DMS79 (cell line): ENCODE results near the gene ARPP21.

Source experiments
- DNase-seq: peaks from one replicate; lab custom pipeline; 2025; lab: John Stamatoyannopoulos, UW

Gene ARPP21

GRCh38 chr3:35675621-35676020 lies 36.3 kb downstream of the ARPP21 start:
- DNase-seq: no peak

DNA sequence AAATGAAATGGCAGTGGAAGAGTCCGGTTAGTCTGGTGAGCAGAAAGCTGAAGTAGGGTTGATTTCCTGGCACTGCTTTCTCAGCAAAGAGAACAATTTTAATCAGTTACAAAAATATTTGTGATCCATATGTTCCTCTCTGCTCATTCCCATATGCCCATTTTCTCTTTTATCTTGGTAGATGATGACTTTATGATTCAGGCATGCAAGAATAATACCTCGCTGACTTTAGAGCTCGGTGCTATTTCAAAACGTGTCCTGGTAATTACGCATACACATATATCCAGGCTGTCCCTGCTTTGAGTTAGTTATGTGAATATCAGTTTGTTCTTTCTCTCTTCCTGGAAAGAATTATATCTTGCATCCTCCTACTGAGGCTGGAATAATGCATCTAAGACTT lies 38.5 kb downstream of the ARPP21 start:
- no peak for DNase-seq

DNA sequence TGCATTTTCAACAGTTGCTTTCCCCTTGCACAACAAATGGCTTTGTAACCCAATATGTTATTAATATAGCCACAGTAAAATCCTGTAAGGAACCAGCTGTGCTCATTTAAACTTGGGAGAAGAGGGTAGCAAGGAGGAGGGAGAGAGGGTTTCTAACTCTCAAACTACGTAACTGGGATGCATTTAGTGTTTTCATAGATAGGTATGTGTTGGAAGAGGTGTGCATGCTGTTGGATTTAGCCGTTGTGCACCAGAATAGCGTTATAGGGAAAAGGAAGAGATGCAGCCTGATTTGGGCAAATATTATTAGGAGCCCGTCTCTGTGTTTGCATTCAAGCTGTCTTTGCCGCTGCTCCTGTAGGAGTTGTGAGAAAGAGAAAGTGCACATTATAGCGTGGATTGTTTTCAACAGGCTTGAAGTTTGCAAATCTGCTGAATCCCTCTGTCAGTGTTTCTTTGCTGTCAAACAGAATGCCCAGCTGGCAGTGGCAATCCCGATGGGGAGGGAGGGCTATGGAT lies 39.4 kb downstream of the ARPP21 start:
- no peak for DNase-seq

GRCh38 chr3:35679409-35680080 lies 40.2 kb downstream of the ARPP21 start:
- no peak for DNase-seq

DNA sequence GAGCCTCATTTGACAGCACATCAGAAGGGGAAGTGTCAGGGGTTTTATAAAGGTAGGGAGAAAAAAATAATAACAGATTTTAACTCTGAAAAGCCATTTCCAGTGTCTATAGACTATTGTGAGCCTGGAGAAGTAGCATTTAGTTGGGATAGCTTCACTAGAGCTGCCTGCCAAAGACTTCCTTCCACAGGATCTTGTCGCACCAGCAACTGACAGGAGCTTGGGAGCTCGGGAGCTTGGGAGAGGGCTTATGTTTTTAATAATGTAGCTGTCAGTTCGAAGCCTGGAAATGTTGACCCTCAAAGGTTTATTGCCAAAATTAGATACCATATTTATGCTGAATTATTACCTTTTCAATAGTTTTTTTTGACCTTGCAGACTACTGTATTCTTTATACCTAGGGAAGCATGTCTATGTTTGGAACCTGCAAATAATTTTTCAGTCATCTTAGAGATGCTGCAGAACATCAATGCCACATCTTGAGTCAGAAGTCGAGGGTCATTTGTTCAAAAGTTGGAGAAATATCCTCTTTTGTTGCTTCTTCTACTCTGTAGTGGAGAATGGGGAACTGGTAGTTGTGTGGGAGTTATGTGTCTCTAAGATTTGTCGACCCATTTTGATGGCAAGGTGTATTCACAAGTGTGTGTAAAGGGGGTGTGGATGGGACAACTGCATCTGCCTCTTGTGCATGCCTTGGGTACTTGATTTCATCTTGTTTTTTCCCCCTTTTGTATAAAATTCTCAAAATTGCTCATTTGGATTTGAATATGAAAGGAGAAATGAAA lies 41.7 kb downstream of the ARPP21 start:
- no peak for DNase-seq

GRCh38 chr3:35685153-35685552 lies 45.8 kb downstream of the ARPP21 start:
- no peak for DNase-seq

DNA sequence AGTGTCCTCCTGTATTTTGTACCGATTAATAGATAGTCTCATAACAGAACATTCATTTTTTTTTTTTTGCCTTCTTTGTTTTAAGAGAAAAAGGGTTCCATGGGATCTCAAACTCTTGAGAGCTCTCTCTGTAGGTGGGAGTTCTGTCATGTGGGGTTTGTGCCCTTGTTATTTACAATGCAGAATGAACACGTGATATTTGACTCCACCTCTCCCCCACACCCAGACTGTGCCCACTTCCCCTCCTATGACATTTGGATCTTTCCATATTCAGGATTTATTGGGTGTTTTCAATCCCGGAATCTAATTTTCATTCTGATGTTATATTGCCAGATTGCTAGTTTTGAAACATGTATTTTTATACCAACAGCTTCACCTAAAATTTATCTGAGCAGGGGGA lies 49.5 kb downstream of the ARPP21 start:
- DNase-seq: no peak

DNA sequence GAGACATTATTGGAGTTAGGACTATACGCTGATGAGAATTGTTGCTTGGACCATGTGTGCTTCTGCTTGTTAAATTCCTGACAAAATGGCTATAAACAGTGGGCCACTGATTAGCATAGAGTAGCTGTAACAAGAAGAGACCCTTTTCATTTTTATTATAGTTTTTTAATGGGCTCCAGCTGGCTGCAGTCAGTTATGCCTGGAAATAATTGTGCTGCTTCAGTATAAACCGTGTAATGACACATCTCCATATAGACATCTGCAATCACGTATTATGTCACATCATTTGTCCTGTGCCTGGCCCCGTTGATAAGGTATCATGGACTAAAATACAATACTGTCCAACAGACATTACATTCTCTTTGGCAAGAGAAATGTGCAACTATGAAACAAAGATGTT lies 50.9 kb downstream of the ARPP21 start:
- no peak for DNase-seq

- DNase-seq: no peak
Observed at GRCh38 chr3:35705904-35706303, 66.6 kb downstream of the ARPP21 start.

DNA sequence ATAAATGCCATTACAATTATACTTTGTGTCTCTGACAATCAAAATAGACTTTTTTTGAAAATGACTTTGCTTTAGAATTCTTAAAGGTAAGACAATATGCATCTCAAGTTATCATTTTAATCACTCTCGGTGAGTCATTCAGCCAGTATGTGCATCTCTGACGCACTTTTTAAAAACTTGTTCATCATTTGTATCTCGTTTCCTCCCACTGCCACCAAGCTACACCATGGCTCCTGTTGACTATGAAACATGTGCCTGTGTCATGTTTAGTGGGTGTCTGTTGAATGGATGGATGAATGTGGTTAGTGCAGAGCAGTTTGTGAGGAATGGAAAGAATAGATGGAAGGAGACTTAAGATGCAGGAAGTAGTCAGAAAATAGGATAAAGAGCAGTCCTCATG lies 68.6 kb downstream of the ARPP21 start:
- DNase-seq: no peak

GRCh38 chr3:35708394-35709271 lies 69.3 kb downstream of the ARPP21 start:
- DNase-seq: no peak

GRCh38 chr3:35709691-35710090 lies 70.4 kb downstream of the ARPP21 start:
- no peak for DNase-seq

- DNase-seq: no peak
Observed at GRCh38 chr3:35710554-35710953, 71.2 kb downstream of the ARPP21 start.

GRCh38 chr3:35718921-35719320 lies 79.6 kb downstream of the ARPP21 start:
- DNase-seq: no peak

DNA sequence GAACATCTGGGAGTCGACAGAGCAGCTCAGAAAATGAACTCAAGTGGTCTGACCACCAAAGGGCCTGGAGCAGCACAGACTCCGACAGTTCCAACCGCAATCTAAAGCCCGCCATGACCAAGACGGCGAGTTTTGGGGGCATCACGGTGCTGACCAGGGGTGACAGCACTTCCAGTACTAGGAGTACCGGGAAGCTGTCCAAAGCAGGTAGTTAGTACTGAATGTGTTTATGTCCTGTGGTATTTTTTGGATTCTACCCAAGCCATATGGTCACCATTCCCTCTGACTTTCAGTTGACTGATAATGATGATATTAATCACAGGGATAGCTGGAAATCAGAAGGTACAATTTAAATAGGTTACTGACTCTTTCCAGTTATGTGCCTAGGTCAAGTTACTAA lies 82.3 kb downstream of the ARPP21 start:
- DNase-seq: no peak

DNA sequence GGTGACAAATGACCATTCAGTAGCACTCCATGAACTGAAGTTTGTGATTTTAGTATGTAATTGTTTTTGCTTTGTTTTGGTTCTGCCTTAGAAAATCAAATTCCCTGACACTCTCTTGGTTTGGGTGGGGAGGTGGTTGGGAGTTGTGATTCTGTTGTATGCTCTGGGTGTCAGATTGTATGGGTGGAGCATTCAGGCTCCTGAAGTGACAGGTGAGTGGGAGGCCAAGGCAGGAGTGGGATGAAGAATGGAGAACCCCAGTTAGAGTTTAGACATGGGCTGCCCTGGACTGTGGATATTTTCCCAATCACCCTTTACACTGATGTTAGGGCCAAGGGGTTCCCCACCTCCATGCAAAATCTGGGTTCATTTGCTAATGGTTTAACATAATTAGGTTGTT lies 83.6 kb downstream of the ARPP21 start:
- no peak for DNase-seq

DNA sequence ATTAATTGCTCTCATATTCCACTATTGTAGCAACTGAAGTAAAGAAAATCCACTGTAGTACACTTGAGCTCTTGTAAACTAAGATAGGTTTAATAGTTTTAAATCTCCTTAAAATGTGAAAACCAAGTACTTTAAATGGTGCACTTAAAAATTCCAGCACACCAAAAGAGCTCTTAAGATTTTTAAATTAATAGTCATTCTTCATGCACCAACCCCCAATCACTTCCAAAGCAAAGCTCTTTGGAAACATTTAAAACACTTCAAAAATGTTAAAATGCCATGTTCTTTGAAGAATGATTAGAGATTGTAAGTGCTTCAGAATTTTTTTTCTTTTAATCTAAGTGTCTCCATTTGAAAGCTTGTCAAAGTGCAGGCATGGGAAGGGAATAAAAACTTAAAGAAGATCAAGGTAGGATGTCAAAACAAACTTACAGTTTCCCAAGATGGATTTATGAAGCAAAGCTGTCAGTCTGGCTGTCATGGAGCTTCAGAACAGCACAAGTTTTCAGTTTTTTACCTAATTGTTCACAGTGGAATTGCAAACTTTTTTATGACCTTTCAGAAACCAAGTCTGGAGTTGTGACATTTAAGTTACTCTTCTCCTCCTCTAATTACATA lies 84.3 kb downstream of the ARPP21 start:
- peak; percentile 73 for DNase-seq

- DNase-seq: no peak
Observed at GRCh38 chr3:35724106-35724505, 84.8 kb downstream of the ARPP21 start.

DNA sequence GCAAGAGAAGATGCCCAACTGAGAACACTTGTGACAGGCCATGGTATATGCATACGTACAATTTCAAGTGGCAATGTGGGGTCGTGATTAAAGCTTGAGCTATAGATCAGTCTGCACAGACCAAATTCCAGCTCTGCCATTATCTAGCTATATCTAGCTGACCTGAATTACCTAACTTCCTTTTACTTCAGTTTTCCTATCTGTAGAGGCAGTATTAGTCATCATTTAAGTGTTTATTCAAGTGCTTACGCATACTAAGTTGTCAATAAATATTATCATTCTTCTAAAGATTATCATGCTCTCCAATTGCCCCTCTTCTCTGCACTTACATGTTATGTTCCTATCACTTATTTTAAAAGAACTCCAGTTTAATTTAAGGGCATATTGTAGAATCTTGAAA lies 87.9 kb downstream of the ARPP21 start:
- no peak for DNase-seq

DNA sequence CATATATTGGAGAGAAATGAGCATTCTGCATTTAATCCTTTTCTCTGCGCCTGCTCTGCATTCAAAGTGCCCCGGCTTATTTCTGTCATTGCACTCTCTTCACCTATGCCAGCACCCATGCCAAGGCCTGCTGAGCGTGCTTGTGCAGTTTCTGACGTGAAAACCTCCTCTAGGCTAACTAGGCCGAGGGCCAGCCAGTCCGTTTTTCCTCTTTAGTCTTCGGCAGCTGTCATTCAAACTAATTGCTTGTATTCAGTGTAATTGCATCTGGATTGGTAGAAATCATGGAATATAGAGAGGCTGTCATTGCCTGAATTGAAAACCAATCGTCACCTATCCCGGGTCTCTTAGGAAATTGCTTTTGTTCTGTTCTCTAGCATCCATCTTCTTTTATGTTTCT lies 94.0 kb downstream of the ARPP21 start:
- no peak for DNase-seq

DNA sequence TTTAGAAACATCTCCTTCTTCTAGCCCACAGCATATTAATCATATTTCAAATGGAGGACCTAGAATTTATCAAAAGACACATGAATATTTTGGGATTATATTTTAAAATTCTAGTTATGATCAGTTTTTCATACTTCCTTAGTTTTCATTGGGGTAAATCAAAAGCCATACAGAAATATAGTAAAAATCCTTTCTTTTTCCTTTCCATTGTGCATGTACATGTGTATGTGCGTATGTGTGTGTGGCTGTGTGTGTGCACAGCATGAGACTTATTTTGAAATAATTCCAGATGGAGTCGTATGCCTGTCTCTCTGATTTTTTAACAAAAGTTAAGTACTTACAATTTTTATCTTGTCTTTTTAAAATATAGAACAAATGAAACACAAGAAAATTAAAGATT lies 94.5 kb downstream of the ARPP21 start:
- DNase-seq: no peak

DNA sequence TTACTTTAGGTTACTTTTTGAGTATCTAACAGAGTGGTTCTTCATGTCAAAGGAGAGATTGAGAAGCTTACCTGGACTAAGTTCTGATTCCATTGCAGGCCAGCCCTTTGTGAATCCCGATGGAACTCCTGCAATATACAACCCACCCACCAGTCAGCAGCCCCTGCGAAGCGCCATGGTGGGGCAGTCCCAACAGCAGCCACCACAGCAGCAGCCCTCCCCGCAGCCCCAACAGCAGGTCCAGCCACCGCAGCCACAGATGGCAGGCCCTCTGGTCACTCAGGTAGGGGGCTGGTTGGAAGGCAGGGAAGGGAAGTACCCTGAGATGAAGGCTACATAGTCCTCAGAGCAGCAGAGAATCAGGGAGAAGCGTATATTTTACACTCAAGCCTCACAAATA lies 97.8 kb downstream of the ARPP21 start:
- no peak for DNase-seq
